KBM-7 (cell line): ENCODE results near the gene MTMR12.
"Not testable (repeated sequence)": the region's sequence is repeated elsewhere in the genome, so short reads cannot be mapped to it uniquely, and the experiment has no call there.

Experiments used
- DNase-seq: peaks from one replicate; pipeline ENCODE4 v3.0.0-alpha.2; 2015
- in situ Hi-C: fragments of 300-500 bp; cut with MboI; formaldehyde crosslinking; loops from 2 replicates; pipeline ENCODE4 v1.14.3; 2020; ENCODE audit warnings: low sequenced_read_pairs, low pct_unique_long_range_greater_than_20kb, mixed read lengths

MTMR12 gene

GRCh38 chr5:32302835-32303754 lies 9.6 kb downstream of the MTMR12 start:
- in situ Hi-C loops = no loop called here
- DNase-seq = no peak

- in situ Hi-C loops = no loop called here
- no peak for DNase-seq
These were observed 10.8 kb downstream of the MTMR12 start for GRCh38 chr5:32301891-32302290.

GRCh38 chr5:32299059-32299677 lies 13.6 kb downstream of the MTMR12 start:
- in situ Hi-C loops = no loop called here
- no peak for DNase-seq

GRCh38 chr5:32298059-32298415 lies 14.7 kb downstream of the MTMR12 start:
- DNase-seq = no peak
- in situ Hi-C loops = no loop called here

- no peak for DNase-seq
- in situ Hi-C loops = no loop called here
These were observed 15.3 kb downstream of the MTMR12 start for GRCh38 chr5:32297181-32298058.

GRCh38 chr5:32295966-32296772 lies 16.6 kb downstream of the MTMR12 start:
- not testable (repeated sequence) for DNase-seq

GRCh38 chr5:32291591-32291990 lies 21.1 kb downstream of the MTMR12 start:
- in situ Hi-C loops = no loop called here

More at GRCh38 chr5:32295966-32296772, 16.6 kb downstream of the MTMR12 start:
- in situ Hi-C loops = not testable (repeated sequence)

GRCh38 chr5:32290922-32291321 lies 21.8 kb downstream of the MTMR12 start:
- in situ Hi-C loops = no loop called here
- DNase-seq = no peak

More at GRCh38 chr5:32291591-32291990, 21.1 kb downstream of the MTMR12 start:
- no peak for DNase-seq

- DNase-seq, in situ Hi-C loops: not testable (repeated sequence)
These were observed 22.2 kb downstream of the MTMR12 start for GRCh38 chr5:32290501-32290900.

- in situ Hi-C loops = not testable (repeated sequence)
These were observed 22.8 kb downstream of the MTMR12 start for GRCh38 chr5:32289986-32290385.

GRCh38 chr5:32288135-32288534 lies 24.6 kb downstream of the MTMR12 start:
- DNase-seq, in situ Hi-C loops: not testable (repeated sequence)

More at GRCh38 chr5:32289986-32290385, 22.8 kb downstream of the MTMR12 start:
- not testable (repeated sequence) for DNase-seq

- DNase-seq, in situ Hi-C loops: not testable (repeated sequence)
These were observed 25.2 kb downstream of the MTMR12 start for GRCh38 chr5:32287525-32287924.

- in situ Hi-C loops = no loop called here
- DNase-seq = no peak
These were observed 27.1 kb downstream of the MTMR12 start for GRCh38 chr5:32285510-32286138.

GRCh38 chr5:32283539-32284377 lies 29.0 kb downstream of the MTMR12 start:
- DNase-seq = no peak
- in situ Hi-C loops = no loop called here

- in situ Hi-C loops = no loop called here
These were observed 29.7 kb downstream of the MTMR12 start for GRCh38 chr5:32283061-32283460.

GRCh38 chr5:32282633-32283032 lies 30.1 kb downstream of the MTMR12 start:
- in situ Hi-C loops = no loop called here
- DNase-seq = no peak

More at GRCh38 chr5:32283061-32283460, 29.7 kb downstream of the MTMR12 start:
- DNase-seq = no peak

GRCh38 chr5:32281378-32282133 lies 31.2 kb downstream of the MTMR12 start:
- in situ Hi-C loops, DNase-seq: not testable (repeated sequence)
